GM23338 (cell line): ENCODE results near the gene NDUFAF5.

Source experiments
- CREB1 ChIP-seq: fragments of 250-450 bp; sonication (Bioruptor Pico); IDR thresholded peaks from 2 replicates; pipeline ENCODE4 v1.5.0; 2020; ENCODE audit warnings: low read depth, mild to moderate bottlenecking, moderate library complexity
- EZH2 ChIP-seq: fragments of 200-600 bp; sonication (generic); IDR thresholded peaks from one replicate; pipeline ENCODE4 v1.8.0; 2017; ENCODE audit warnings: antibody characterized with exemption, mild to moderate bottlenecking, low read depth; ENCODE audit not compliant: unreplicated experiment
- EZH2phosphoT487 ChIP-seq: fragments of 200-600 bp; sonication (generic); IDR thresholded peaks from one replicate; pipeline ENCODE4 v1.8.1; 2018; ENCODE audit warnings: antibody characterized with exemption; ENCODE audit not compliant: unreplicated experiment
- JUNB ChIP-seq: IDR thresholded peaks from one replicate; pipeline ENCODE4 v1.6.1; 2016; ENCODE audit warnings: antibody characterized with exemption; ENCODE audit not compliant: unreplicated experiment
- NANOG ChIP-seq: IDR thresholded peaks from 2 replicates; pipeline ENCODE4 v1.6.1; 2016; ENCODE audit warnings: antibody characterized with exemption, borderline replicate concordance
- POLR2AphosphoS5 ChIP-seq: IDR thresholded peaks from 2 replicates; pipeline ENCODE4 v1.6.1; 2016; ENCODE audit warnings: antibody characterized with exemption, low read depth
- REST ChIP-seq: IDR thresholded peaks from one replicate; pipeline ENCODE4 v1.6.1; 2018; ENCODE audit warnings: antibody characterized with exemption; ENCODE audit not compliant: unreplicated experiment
- STAT1 ChIP-seq: IDR thresholded peaks from one replicate; pipeline ENCODE4 v1.6.1; 2016; ENCODE audit warnings: antibody characterized with exemption; ENCODE audit not compliant: unreplicated experiment
- ZNF114 ChIP-seq: fragments of 250-450 bp; sonication (Bioruptor Pico); IDR thresholded peaks from 2 replicates; pipeline ENCODE4 v1.5.0; 2020; ENCODE audit warnings: mild to moderate bottlenecking, moderate library complexity
- ZNF331 ChIP-seq: fragments of 250-450 bp; sonication (Bioruptor Pico); IDR thresholded peaks from 2 replicates; pipeline ENCODE4 v1.5.0; 2020; ENCODE audit warnings: low read depth, mild to moderate bottlenecking, moderate library complexity
- TF ChIP-seq, protein P1 (sequence below), 2 experiments: fragments of 200-600 bp in 1 of 2; sonication (generic) in 1 of 2; conservative IDR thresholded peaks; 2 replicates each; pipeline versions ENCODE4 v1.5.1 to v1.6.1; 2016 to 2017; ENCODE audit warnings: antibody characterized with exemption in 2 of 2, low read depth in 2 of 2, mild to moderate bottlenecking in 2 of 2, moderate library complexity in 1 of 2
- TF ChIP-seq, protein P2 (sequence below): IDR thresholded peaks from 2 replicates; pipeline ENCODE4 v1.6.1; 2016; ENCODE audit warnings: antibody characterized with exemption
- TF ChIP-seq, protein P3 (sequence below): fragments of 250-450 bp; sonication (Bioruptor Pico); IDR thresholded peaks from 2 replicates; pipeline ENCODE4 v1.5.0; 2020; ENCODE audit warnings: mild to moderate bottlenecking, moderate library complexity

- TF ChIP-seq, protein P1, sequence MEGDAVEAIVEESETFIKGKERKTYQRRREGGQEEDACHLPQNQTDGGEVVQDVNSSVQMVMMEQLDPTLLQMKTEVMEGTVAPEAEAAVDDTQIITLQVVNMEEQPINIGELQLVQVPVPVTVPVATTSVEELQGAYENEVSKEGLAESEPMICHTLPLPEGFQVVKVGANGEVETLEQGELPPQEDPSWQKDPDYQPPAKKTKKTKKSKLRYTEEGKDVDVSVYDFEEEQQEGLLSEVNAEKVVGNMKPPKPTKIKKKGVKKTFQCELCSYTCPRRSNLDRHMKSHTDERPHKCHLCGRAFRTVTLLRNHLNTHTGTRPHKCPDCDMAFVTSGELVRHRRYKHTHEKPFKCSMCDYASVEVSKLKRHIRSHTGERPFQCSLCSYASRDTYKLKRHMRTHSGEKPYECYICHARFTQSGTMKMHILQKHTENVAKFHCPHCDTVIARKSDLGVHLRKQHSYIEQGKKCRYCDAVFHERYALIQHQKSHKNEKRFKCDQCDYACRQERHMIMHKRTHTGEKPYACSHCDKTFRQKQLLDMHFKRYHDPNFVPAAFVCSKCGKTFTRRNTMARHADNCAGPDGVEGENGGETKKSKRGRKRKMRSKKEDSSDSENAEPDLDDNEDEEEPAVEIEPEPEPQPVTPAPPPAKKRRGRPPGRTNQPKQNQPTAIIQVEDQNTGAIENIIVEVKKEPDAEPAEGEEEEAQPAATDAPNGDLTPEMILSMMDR (conservative IDR thresholded peaks at IDR 0.05; ENCODE audit: low read depth in 2 of 2): no peak
- TF ChIP-seq EZH2: no peak
- no peak for TF ChIP-seq EZH2phosphoT487
- no peak for TF ChIP-seq ZNF114 (CRISPR knock-in tag)
- TF ChIP-seq, protein P2, sequence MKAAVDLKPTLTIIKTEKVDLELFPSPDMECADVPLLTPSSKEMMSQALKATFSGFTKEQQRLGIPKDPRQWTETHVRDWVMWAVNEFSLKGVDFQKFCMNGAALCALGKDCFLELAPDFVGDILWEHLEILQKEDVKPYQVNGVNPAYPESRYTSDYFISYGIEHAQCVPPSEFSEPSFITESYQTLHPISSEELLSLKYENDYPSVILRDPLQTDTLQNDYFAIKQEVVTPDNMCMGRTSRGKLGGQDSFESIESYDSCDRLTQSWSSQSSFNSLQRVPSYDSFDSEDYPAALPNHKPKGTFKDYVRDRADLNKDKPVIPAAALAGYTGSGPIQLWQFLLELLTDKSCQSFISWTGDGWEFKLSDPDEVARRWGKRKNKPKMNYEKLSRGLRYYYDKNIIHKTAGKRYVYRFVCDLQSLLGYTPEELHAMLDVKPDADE: no peak
- no peak for TF ChIP-seq POLR2AphosphoS5
- TF ChIP-seq REST: no peak
- no peak for TF ChIP-seq CREB1
- no peak for TF ChIP-seq ZNF331 (CRISPR knock-in tag)
- no peak for TF ChIP-seq JUNB
- no peak for TF ChIP-seq STAT1
- TF ChIP-seq, protein P3, sequence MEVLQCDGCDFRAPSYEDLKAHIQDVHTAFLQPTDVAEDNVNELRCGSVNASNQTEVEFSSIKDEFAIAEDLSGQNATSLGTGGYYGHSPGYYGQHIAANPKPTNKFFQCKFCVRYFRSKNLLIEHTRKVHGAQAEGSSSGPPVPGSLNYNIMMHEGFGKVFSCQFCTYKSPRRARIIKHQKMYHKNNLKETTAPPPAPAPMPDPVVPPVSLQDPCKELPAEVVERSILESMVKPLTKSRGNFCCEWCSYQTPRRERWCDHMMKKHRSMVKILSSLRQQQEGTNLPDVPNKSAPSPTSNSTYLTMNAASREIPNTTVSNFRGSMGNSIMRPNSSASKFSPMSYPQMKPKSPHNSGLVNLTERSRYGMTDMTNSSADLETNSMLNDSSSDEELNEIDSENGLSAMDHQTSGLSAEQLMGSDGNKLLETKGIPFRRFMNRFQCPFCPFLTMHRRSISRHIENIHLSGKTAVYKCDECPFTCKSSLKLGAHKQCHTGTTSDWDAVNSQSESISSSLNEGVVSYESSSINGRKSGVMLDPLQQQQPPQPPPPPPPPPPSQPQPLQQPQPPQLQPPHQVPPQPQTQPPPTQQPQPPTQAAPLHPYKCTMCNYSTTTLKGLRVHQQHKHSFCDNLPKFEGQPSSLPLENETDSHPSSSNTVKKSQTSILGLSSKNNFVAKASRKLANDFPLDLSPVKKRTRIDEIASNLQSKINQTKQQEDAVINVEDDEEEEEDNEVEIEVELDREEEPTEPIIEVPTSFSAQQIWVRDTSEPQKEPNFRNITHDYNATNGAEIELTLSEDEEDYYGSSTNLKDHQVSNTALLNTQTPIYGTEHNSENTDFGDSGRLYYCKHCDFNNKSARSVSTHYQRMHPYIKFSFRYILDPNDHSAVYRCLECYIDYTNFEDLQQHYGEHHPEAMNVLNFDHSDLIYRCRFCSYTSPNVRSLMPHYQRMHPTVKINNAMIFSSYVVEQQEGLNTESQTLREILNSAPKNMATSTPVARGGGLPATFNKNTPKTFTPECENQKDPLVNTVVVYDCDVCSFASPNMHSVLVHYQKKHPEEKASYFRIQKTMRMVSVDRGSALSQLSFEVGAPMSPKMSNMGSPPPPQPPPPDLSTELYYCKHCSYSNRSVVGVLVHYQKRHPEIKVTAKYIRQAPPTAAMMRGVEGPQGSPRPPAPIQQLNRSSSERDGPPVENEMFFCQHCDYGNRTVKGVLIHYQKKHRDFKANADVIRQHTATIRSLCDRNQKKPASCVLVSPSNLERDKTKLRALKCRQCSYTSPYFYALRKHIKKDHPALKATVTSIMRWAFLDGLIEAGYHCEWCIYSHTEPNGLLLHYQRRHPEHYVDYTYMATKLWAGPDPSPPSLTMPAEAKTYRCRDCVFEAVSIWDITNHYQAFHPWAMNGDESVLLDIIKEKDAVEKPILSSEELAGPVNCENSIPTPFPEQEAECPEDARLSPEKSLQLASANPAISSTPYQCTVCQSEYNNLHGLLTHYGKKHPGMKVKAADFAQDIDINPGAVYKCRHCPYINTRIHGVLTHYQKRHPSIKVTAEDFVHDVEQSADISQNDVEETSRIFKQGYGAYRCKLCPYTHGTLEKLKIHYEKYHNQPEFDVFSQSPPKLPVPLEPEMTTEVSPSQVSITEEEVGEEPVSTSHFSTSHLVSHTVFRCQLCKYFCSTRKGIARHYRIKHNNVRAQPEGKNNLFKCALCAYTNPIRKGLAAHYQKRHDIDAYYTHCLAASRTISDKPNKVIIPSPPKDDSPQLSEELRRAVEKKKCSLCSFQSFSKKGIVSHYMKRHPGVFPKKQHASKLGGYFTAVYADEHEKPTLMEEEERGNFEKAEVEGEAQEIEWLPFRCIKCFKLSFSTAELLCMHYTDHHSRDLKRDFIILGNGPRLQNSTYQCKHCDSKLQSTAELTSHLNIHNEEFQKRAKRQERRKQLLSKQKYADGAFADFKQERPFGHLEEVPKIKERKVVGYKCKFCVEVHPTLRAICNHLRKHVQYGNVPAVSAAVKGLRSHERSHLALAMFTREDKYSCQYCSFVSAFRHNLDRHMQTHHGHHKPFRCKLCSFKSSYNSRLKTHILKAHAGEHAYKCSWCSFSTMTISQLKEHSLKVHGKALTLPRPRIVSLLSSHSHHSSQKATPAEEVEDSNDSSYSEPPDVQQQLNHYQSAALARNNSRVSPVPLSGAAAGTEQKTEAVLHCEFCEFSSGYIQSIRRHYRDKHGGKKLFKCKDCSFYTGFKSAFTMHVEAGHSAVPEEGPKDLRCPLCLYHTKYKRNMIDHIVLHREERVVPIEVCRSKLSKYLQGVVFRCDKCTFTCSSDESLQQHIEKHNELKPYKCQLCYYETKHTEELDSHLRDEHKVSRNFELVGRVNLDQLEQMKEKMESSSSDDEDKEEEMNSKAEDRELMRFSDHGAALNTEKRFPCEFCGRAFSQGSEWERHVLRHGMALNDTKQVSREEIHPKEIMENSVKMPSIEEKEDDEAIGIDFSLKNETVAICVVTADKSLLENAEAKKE (CRISPR knock-in tag): no peak
- TF ChIP-seq NANOG: no peak
These were observed 28.3 kb upstream of the NDUFAF5 start for GRCh38 chr20:13756551-13756950.
